Bronchial epithelial cell (primary cell): ENCODE data around the gene BORCS8. TPM values are rescaled to one million over a fixed set of nuclear protein-coding genes. Genes with fewer than 3 reads are reported as not detected.

Experiments
- DNase-seq: peaks from one replicate; pipeline ENCODE4 v3.0.0-alpha.2; 2010; ENCODE audit warnings: low read depth
- FAIRE-seq: peaks from 2 replicates; lab custom pipeline; 2011; peaks lifted over from hg19 to GRCh38; lab: Jason Lieb, UNC
- H3K27me3 ChIP-seq: 2 replicates; pipeline ENCODE4 v1.5.1; 2011; ENCODE audit warnings: low read length; ENCODE audit not compliant: control insufficient read depth, insufficient read depth
- H3K36me3 ChIP-seq: 2 replicates; pipeline ENCODE4 v1.5.1; 2011; ENCODE audit warnings: low read length; ENCODE audit not compliant: control insufficient read depth, insufficient read depth
- H3K4me3 ChIP-seq: 2 replicates; pipeline ENCODE4 v1.5.1; 2011; ENCODE audit warnings: mild to moderate bottlenecking, low read depth, low read length, control low read depth
- CTCF ChIP-seq: IDR thresholded peaks from 2 replicates; pipeline ENCODE4 v1.5.1; 2011; ENCODE audit warnings: mild to moderate bottlenecking, moderate library complexity, low read length, control low read depth, inconsistent platforms; ENCODE audit not compliant: insufficient read depth, severe bottlenecking
- total RNA-seq: library from RNA; depleted of rRNA; stranded (reverse); fragments of >200 nt; gene quantifications from 2 replicates; pipeline ENCODE4 v1.2.1, GENCODE V29; 2014

BORCS8 gene
- 10.3 and 18.2 TPM in 2 replicates for total RNA-seq

GRCh38 chr19:19192078-19192882 is at the start of gene BORCS8, which contains the start of gene RFXANK:
BORCS8 (minus strand) TSS chr19:19192152; CDS start chr19:19192117, 35 bp downstream.
RFXANK (plus strand) TSS chr19:19192258; CDS start chr19:19193947, 1,689 bp downstream.
- FAIRE-seq (no peak), DNase-seq (peak; percentile 96)
- Histone ChIP-seq H3K4me3 (peak within 1 kb of the TSS; percentile 96), H3K36me3 (peaks cover 6% of the 10 kb centered on the region), H3K27me3 (no peaks in the 10 kb centered on the region)
- TF ChIP-seq CTCF, result no peak

DNA sequence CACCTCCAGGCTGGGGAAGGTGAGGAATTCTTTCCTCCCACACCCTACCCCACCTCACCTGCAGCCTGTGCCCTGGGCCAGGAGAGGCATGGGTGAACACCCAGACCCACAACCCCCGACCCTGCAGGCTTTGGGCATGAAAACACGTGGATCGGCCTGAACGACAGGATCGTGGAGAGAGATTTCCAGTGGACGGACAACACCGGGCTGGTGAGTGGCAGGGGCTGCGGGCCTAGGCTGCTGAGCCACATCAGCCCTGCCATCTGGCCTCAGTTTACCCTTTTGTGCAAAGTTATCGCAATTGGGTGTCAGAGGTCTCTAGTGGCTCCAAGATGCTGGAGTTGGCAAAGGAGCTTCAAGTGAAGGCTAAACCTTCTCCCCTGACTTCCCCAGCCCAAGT is 48.5 kb upstream of the BORCS8 start:
- FAIRE-seq (no peak), DNase-seq (no peak)
- Histone ChIP-seq H3K36me3 (no peaks in the 10 kb centered on the region), H3K27me3 (no peaks in the 10 kb centered on the region), H3K4me3 (no peak overlapping the region)
- TF ChIP-seq CTCF, result no peak

- FAIRE-seq (no peak), DNase-seq (no peak)
- TF ChIP-seq CTCF, result no peak
- H3K36me3 ChIP-seq, result no peaks in the 10 kb centered on the region
- H3K4me3 ChIP-seq, result no peak overlapping the region
- H3K27me3 ChIP-seq, result no peaks in the 10 kb centered on the region
Measured at GRCh38 chr19:19239675-19240074, 47.7 kb upstream of the BORCS8 start.

- no peak for FAIRE-seq
- no peak for DNase-seq
- Histone ChIP-seq H3K4me3 (no peak overlapping the region), H3K27me3 (no peaks in the 10 kb centered on the region), H3K36me3 (no peaks in the 10 kb centered on the region)
- no peak for TF ChIP-seq CTCF
Measured at GRCh38 chr19:19238126-19238894, 46.4 kb upstream of the BORCS8 start.

DNA sequence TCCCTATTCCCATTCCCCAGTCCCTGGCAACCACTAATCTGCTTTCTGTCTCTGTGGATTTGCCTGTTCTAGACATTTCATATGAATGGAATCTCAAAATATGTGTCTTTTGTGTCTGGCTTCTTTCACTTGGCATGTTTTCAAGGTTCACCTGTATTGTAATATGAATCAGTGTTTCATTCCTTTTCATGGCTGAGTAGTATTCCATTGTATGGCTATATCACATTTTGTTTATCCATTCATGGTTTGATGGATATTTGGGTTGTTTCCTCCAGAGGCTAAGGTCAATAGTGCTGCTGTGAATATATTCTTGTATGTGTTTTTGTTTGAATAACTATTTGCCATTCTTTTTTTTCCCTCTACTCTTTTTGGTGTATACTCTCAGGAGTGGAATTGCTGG is 44.2 kb upstream of the BORCS8 start:
- no peaks in the 10 kb centered on the region for H3K36me3 ChIP-seq
- H3K4me3 ChIP-seq, result no peak overlapping the region
- TF ChIP-seq CTCF, result no peak
- no peak for DNase-seq
- no peak for FAIRE-seq
- H3K27me3 ChIP-seq, result no peaks in the 10 kb centered on the region
